ENCODE data around the gene KRTAP10-5. TPM values are rescaled to one million over a fixed set of nuclear protein-coding genes. Genes with fewer than 3 reads are reported as not detected.
"Not testable (repeated sequence)": the region's sequence is repeated elsewhere in the genome, so short reads cannot be mapped to it uniquely, and the experiment has no call there.

Gene KRTAP10-5, protein sequence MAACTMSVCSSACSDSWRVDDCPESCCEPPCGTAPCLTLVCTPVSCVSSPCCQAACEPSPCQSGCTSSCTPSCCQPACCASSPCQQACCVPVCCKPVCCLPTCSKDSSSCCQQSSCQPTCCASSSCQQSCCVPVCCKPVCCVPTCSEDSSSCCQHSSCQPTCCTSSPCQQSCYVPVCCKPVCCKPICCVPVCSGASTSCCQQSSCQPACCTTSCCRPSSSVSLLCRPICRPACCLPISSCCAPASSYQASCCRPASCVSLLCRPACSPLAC
- not detected for total RNA-seq

DNA sequence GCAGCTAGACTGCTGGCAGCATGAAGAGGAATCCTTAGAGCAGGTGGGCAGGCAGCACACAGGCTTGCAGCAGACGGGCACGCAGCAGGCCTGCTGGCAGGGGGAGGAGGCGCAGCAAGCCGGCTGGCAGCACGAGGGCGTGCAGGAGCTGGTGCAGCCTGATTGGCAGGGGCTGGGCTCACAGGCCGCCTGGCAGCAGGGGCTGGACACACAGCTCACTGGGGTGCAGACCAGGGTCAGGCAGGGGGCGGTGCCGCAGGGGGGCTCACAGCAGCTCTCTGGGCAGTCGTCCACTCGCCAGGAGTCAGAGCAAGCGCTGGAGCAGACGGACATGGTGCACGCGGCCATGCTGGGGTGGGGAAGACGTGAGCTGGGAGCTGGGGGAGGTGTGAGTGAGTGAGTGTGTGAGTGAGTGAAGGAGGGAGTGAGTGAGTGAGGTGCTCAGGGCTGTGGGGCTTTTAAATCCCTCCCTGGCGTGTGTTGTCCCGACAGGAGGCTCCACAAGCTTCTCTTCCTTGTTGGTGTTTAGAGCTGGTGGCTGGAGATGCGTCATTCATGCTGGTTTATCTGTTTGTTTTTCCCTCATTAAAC lies at the start of gene KRTAP10-5:
Gene KRTAP10-5, minus strand, starts transcription at position 374 of the 591 bp plus-strand sequence. Its CDS starts 26 bp downstream, at position 348.
- not testable (repeated sequence) for H3K9me3 Mint-ChIP-seq; DNase-seq (ENCODE audit: low spot score); H3K27ac Mint-ChIP-seq; ATAC-seq; H3K4me1 Mint-ChIP-seq (ENCODE audit: low read depth in 2 of 2); H3K4me3 Mint-ChIP-seq
- Mint-ChIP-seq H3K36me3 (peaks cover 23% of the 10 kb centered on the region), H3K27me3 (peaks cover 28 to 29% of the 10 kb centered on the region in 2 donors)

DNA sequence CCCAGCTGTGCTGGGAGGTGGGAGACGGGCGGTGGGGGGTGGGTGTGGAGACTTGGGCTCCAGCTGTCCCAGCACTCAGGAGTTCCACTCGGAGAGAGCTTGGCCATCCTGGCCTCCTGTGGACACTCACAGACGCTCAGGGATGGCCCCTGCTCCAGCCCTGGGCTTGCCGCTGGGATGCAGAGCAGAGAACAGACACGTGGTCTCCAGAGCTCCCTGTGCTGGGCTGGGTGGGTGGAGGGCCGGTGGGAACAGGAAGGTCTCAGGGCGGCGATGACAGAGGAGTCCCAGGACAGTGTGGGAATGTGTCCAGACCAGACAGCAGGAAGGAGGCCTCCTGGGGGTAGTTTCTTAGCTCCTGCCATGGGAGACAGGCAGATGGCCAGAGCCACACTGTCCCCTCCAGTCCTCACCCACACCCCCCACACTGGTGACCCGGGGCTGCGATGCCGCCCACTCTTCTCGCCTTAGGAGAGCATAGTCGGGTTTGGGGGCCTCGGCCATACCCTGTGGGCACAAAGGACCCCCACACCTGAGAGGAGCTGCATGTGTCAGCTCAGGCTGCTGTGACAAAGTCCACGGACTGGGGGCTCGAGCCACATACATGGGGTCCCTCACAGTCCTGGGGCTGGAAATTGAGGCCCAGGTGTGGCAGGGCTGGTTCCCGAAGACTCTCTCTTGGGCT lies 48.4 kb upstream of the KRTAP10-5 start:
- Mint-ChIP-seq H3K27me3 (no peaks in the 10 kb centered on the region), H3K27ac (no peak overlapping the region), H3K9me3 (peaks cover 37% of the 10 kb centered on the region), H3K36me3 (peaks cover 43% of the 10 kb centered on the region), H3K4me1 (ENCODE audit: low read depth in 2 of 2) (peaks cover 24 to 30% of the 10 kb centered on the region in 2 donors), H3K4me3 (no peak overlapping the region)
- no peak for DNase-seq (ENCODE audit: low spot score)
- no peak for ATAC-seq

DNA sequence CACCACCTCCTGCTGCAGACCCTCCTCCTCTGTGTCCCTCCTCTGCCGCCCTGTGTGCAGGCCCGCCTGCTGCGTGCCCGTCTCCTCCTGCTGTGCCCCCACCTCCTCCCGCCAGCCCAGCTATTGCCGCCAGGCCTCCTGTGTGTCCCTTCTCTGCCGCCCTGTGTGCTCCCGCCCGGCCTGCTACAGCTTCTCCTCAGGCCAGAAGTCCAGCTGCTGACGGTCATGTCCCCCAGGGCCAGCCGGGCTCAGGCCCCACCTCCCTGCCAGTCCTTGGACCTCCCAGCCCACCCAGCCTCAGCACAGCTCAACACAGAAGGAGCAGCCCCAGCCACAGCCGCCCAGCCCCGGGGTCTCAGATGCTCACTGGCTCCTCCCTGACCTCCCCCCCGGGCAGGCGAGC lies 47.4 kb upstream of the KRTAP10-5 start:
- H3K27ac Mint-ChIP-seq; H3K27me3 Mint-ChIP-seq; H3K4me3 Mint-ChIP-seq; ATAC-seq; DNase-seq (ENCODE audit: low spot score): not testable (repeated sequence)
- H3K4me1 Mint-ChIP-seq (ENCODE audit: low read depth in 2 of 2), result peaks cover 24 to 30% of the 10 kb centered on the region in 2 donors
- H3K9me3 Mint-ChIP-seq, result peaks cover 38% of the 10 kb centered on the region
- peaks cover 46% of the 10 kb centered on the region for H3K36me3 Mint-ChIP-seq

DNA sequence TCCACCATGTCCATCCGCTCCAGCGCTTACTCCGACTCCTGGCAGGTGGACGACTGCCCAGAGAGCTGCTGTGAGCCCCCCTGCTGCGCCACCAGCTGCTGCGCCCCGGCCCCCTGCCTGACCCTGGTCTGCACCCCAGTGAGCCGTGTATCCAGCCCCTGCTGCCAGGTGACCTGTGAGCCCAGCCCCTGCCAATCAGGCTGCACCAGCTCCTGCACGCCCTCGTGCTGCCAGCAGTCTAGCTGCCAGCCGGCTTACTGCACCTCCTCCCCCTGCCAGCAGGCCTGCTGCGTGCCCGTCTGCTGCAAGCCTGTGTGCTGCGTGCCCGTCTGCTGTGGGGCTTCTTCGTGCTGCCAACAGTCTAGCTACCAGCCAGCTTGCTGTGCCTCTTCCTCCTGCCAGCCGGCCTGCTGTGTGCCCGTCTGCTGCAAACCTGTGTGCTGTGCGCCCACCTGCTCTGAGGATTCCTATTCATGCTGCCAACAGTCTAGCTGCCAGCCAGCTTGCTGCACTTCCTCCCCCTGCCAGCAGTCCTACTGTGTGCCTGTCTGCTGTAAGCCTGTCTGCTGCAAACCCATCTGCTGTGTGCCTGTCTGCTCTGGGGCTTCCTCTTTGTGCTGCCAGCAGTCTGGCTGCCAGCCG lies 46.9 kb upstream of the KRTAP10-5 start:
- not testable (repeated sequence) for DNase-seq (ENCODE audit: low spot score); H3K27me3 Mint-ChIP-seq; ATAC-seq; H3K27ac Mint-ChIP-seq
- Mint-ChIP-seq H3K36me3 (peaks cover 50% of the 10 kb centered on the region), H3K4me1 (ENCODE audit: low read depth in 2 of 2) (peaks cover 24 to 30% of the 10 kb centered on the region in 2 donors), H3K9me3 (peaks cover 42% of the 10 kb centered on the region), H3K4me3 (peak overlapping the region; percentile 25)

DNA sequence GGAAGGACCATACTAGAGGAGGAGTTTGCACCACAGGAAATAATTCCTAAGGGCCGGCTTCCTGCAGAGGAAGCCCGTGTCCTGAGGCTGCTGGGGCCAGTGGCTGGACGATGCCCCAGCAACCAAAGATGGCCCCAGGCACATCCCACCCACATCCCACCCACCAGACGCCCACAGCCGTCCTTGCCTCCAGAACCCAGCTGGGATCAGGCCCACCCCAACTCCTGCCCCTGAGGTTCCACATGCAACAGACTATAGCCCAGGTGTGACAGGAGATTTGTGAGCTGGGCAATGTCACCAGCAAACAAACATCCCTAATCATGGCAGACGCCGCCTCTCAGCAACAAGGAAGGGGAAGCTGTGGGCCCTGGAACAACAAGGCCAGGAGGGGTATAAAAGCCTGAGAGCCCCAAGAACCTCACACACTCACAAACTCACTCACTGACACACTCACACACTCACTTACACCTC lies 46.3 kb upstream of the KRTAP10-5 start, which contains the start of gene KRTAP10-9:
Gene KRTAP10-9, plus strand, starts transcription at position 421 of the 471 bp plus-strand sequence. CDS start 79 bp downstream, outside the sequence.
- H3K36me3 Mint-ChIP-seq, result peaks cover 46% of the 10 kb centered on the region
- ATAC-seq, result no peak
- DNase-seq (ENCODE audit: low spot score), result no peak
- peak within 1 kb of the TSS; percentile 25 for H3K4me3 Mint-ChIP-seq
- no peak within 1 kb of the TSS for H3K27ac Mint-ChIP-seq
- peaks cover 39% of the 10 kb centered on the region for H3K9me3 Mint-ChIP-seq
- no peaks in the 10 kb centered on the region for H3K27me3 Mint-ChIP-seq
- peaks cover 24 to 30% of the 10 kb centered on the region in 2 donors for H3K4me1 Mint-ChIP-seq (ENCODE audit: low read depth in 2 of 2)

DNA sequence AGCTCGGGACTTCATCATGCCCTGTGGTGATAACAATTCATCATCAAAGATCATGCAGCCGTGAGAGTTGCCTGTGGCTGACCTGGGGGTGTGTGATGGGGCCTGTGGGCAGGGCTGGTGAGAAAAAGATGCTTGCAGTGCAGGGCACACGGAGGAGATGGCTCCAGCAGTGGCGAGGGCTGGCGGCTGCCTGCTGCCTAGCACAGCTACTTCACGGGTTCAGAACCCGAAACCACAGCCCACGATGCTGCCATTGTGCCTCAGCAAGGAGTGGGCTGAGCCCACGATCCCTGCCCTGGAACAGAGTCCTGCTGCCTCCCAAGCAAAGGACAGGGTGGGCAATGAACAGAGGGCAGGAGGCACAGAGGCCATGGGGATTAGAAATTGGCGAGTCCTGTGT lies 45.9 kb upstream of the KRTAP10-5 start:
- Mint-ChIP-seq H3K9me3 (peaks cover 35% of the 10 kb centered on the region), H3K27me3 (no peaks in the 10 kb centered on the region), H3K27ac (no peak overlapping the region), H3K4me3 (no peak overlapping the region), H3K4me1 (ENCODE audit: low read depth in 2 of 2) (peaks cover 24 to 30% of the 10 kb centered on the region in 2 donors), H3K36me3 (peaks cover 42% of the 10 kb centered on the region)
- DNase-seq (ENCODE audit: low spot score) (no peak), ATAC-seq (peak; percentile 70 to 75)

DNA sequence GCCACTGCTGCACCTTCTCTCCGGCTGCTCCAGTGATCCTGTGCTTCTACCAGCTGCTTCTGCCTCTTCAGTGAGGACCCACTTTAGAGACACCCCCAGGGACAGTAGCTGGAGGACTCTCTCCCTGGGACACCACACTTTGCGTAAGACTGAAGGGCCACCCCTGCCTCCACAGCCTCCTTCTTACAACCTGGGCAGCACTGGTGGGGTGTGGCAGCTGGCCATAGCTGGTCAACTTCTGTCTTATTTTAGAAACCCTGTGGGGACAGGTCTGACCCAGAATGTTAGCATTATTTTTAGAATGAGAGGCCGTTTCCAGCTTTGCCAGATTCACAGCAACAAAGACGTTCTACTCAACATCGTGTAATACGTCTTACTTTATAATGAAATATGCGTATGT lies 45.4 kb upstream of the KRTAP10-5 start:
- Mint-ChIP-seq H3K36me3 (peaks cover 39% of the 10 kb centered on the region), H3K27me3 (no peaks in the 10 kb centered on the region), H3K4me1 (ENCODE audit: low read depth in 2 of 2) (peaks cover 22 to 29% of the 10 kb centered on the region in 2 donors), H3K9me3 (peaks cover 31% of the 10 kb centered on the region), H3K27ac (no peak overlapping the region), H3K4me3 (no peak overlapping the region)
- no peak for ATAC-seq
- no peak for DNase-seq (ENCODE audit: low spot score)

DNA sequence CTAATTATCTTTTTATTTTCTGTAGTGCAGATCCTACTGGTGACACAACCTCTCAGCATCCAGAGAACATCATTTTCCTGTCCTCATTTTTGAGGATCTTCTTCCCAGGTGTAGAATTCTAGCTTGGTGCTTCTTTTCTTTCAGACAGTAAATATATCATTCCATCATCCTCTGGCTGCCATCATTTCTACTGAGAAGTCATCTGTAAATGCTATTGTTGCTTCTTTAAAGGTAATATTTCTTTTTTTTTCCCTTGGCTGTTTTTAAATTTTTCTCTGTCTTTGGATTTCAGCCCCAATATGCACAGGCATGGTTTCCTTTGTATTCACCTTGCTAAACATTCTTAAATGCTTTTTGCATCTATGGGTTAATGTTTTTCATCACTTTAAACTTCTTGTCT lies 43.2 kb upstream of the KRTAP10-5 start:
- H3K27ac Mint-ChIP-seq, result no peak overlapping the region
- H3K36me3 Mint-ChIP-seq, result peaks cover 47% of the 10 kb centered on the region
- ATAC-seq (no peak), DNase-seq (ENCODE audit: low spot score) (no peak)
- H3K4me3 Mint-ChIP-seq, result no peak overlapping the region
- peaks cover 34% of the 10 kb centered on the region for H3K9me3 Mint-ChIP-seq
- no peaks in the 10 kb centered on the region for H3K27me3 Mint-ChIP-seq
- peaks cover 24 to 29% of the 10 kb centered on the region in 2 donors for H3K4me1 Mint-ChIP-seq (ENCODE audit: low read depth in 2 of 2)

DNA sequence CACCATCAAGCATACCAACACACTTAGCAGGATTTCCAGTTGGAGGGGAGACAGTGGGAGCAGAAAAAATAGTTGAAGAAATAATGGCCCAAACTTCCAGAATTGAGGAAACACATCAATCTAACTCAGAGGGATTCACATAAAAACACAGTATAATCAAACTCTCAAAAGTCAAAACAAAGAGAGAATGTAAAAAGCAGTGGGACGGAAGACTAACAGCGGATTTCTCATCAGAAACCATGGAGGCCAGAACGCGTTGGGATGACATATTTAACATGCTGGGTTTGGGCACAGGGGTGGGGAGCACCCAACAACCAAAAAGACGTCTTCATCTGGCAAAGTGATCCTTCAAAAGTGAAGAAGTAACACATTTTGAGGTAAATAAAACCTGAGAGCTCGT lies 39.5 kb upstream of the KRTAP10-5 start:
- ATAC-seq, result no peak
- no peaks in the 10 kb centered on the region for H3K27me3 Mint-ChIP-seq
- peak overlapping the region; percentile 68 to 91 for H3K27ac Mint-ChIP-seq
- DNase-seq (ENCODE audit: low spot score), result no peak
- H3K4me1 Mint-ChIP-seq (ENCODE audit: low read depth in 2 of 2), result peaks cover 17 to 29% of the 10 kb centered on the region in 2 donors
- peaks cover 47% of the 10 kb centered on the region for H3K36me3 Mint-ChIP-seq
- H3K9me3 Mint-ChIP-seq, result peaks cover 34% of the 10 kb centered on the region
- no peak overlapping the region for H3K4me3 Mint-ChIP-seq

DNA sequence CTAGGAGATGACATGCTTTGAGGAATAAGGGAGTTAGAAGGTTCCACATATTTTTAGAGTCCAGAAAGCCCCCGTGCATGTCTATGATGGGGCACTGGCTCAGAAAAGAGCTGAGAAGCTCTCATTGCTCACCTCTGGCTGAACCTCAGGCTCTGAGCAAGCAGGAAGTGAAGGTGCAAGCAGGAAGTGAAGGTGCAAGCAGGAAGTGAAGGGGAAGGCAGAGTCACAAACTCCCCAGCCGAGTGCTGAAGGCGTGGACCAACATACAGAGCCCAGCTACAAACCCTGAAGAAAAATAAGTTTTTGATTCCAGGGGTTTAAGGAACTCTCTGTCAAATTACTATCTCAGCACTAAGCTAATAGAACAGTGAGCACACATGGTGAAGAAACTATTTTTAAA lies 38.5 kb upstream of the KRTAP10-5 start:
- ATAC-seq (peak; percentile 91 to 92), DNase-seq (ENCODE audit: low spot score) (peak; percentile 71)
- H3K36me3 Mint-ChIP-seq, result peaks cover 37% of the 10 kb centered on the region
- H3K27ac Mint-ChIP-seq, result peak overlapping the region; percentile 68 to 91
- peak overlapping the region; percentile 67 for H3K4me3 Mint-ChIP-seq
- no peaks in the 10 kb centered on the region for H3K27me3 Mint-ChIP-seq
- peaks cover 26% of the 10 kb centered on the region for H3K9me3 Mint-ChIP-seq
- H3K4me1 Mint-ChIP-seq (ENCODE audit: low read depth in 2 of 2), result peaks cover 17 to 29% of the 10 kb centered on the region in 2 donors

DNA sequence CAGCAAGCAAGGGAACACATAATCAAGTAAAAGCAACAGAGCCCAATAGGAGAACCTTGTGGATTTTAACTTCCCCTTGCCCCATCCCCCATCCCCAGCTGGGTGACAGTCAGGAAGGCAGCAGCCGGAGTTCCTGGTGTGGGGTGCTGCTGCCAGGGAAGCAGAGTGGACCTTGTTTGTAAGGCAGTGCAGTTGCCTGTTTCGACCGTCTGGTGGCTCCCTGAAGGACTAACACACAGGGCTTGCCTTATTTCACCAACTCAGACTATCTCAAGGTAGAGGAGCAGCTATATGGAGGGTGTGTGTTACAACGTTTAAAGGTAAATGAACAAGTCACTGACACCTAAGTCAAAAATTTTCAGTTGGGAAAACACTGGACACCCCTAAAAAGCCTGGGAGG lies 38.1 kb upstream of the KRTAP10-5 start:
- peaks cover 22% of the 10 kb centered on the region for H3K9me3 Mint-ChIP-seq
- DNase-seq (ENCODE audit: low spot score), result no peak
- peak overlapping the region; percentile 67 for H3K4me3 Mint-ChIP-seq

DNA sequence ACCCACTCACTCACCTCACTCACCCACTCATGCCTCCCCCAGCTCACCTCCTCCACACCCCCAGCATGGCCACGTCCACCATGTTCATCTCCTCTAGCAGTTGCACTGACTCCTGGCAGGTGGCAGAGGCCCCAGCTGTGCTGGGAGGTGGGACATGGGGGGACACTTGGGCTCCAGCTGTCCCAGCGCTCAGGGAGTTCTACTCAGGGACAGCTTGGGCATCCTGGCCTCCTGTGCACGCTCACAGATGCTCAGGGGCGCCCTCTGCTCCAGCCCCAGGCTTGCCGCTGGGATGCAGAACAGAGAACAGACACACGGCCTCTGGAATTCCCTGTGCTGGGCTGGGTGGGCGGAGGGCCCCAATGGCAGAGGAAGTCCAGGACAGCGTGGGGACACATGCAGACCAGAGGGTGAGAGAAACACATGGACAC lies 36.7 kb upstream of the KRTAP10-5 start:
- Mint-ChIP-seq H3K27me3 (peaks cover 0 to 2% of the 10 kb centered on the region in 2 donors), H3K27ac (peak overlapping the region in 1 of 2 donors; percentile 91), H3K9me3 (peaks cover 14% of the 10 kb centered on the region), H3K4me1 (ENCODE audit: low read depth in 2 of 2) (peaks cover 17 to 33% of the 10 kb centered on the region in 2 donors), H3K4me3 (no peak overlapping the region), H3K36me3 (peaks cover 21% of the 10 kb centered on the region)
- no peak for DNase-seq (ENCODE audit: low spot score)
- no peak for ATAC-seq

More for the DNA sequence above, 38.1 kb upstream of the KRTAP10-5 start:
- no peaks in the 10 kb centered on the region for H3K27me3 Mint-ChIP-seq
- ATAC-seq, result no peak
- peaks cover 17 to 29% of the 10 kb centered on the region in 2 donors for H3K4me1 Mint-ChIP-seq (ENCODE audit: low read depth in 2 of 2)
- peak overlapping the region; percentile 68 to 91 for H3K27ac Mint-ChIP-seq
- peaks cover 33% of the 10 kb centered on the region for H3K36me3 Mint-ChIP-seq

DNA sequence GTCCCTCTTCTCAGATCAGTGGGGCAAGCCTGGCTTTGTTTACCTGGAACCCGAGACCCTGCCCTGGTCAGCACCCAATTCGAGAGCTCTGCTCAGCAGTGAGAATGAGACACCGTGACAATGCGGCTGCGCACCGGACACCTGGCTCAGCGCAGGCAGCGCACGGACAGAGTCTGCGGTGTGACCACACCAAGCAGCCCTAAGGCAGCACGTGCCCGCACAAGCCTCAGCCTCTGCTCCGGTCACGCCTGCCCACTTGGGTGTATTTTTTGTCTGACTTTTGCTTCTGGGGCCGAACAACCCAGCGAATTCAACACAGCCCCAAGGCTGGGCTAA lies 36.2 kb upstream of the KRTAP10-5 start:
- Mint-ChIP-seq H3K9me3 (peaks cover 14% of the 10 kb centered on the region), H3K27ac (peak overlapping the region in 1 of 2 donors; percentile 33)
- no peak for ATAC-seq

More for the DNA sequence above, 36.2 kb upstream of the KRTAP10-5 start:
- H3K27me3 Mint-ChIP-seq, result peaks cover 0 to 2% of the 10 kb centered on the region in 2 donors
- H3K4me3 Mint-ChIP-seq, result no peak overlapping the region
- DNase-seq (ENCODE audit: low spot score), result no peak
- H3K4me1 Mint-ChIP-seq (ENCODE audit: low read depth in 2 of 2), result peaks cover 17 to 33% of the 10 kb centered on the region in 2 donors
- H3K36me3 Mint-ChIP-seq, result peaks cover 21% of the 10 kb centered on the region
